AG09309 (cell line): ENCODE results near the gene NR2C1.
"Not testable (repeated sequence)": the region's sequence is repeated elsewhere in the genome, so short reads cannot be mapped to it uniquely, and the experiment has no call there.

ENCODE experiments used
- DNase-seq: peaks from one replicate; pipeline ENCODE4 v3.0.0-alpha.2; 2010; ENCODE audit warnings: low read depth
- H3K4me3 ChIP-seq: 2 replicates; pipeline ENCODE4 v1.5.1; 2011; ENCODE audit warnings: mild to moderate bottlenecking, low read depth, low read length, moderate library complexity; ENCODE audit not compliant: control insufficient read depth
- TF ChIP-seq, protein P1 (sequence below): IDR thresholded peaks from 2 replicates; pipeline ENCODE4 v1.5.1; 2011; ENCODE audit warnings: mild to moderate bottlenecking, low read depth, low read length, inconsistent platforms; ENCODE audit not compliant: insufficient read depth, control insufficient read depth; ENCODE audit errors: missing control alignments

NR2C1 gene

DNA sequence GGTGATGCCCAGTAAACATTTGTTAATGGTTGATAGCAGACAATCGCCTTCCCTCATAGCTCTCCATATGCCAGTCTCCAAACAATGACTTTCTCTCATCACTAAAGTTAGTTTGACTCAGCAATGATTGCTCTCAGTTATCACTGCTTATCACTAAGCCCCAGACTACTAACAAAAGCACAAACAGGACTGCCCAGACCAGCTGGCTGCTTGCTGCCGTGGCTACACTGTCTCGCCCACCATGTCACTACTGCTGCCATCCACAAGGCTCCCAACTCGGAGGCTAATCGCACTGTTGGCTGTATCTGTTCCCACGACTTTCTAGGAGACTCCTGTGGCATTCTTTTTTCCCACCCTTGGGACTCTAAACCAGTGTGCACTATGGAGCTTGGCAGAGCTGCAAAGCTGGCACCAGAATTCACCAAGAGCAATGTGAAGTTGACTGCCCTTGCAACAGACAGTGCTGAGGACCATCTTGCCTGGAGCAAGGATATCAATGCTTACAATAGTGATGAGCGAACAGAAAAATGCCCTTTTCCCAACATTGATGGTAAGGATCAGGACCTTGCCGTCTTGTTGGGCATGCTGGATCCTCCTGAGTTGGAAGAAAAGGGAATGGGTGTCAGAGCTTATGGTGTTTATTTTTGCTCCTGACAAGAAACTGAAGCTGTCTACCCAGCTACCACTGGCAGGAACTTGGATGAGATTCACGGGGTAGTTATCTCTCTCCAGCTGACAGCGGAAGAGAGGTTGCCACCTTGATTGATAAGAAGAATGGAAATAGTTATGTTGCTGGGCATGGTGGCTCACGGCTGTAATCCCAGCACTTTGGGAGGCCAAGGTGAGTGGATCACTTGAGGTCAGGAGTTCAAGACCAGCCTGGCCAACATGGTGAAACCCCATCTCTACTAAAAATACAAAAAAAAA, 27.1 kb upstream of the NR2C1 start:
- TF ChIP-seq, protein P1, sequence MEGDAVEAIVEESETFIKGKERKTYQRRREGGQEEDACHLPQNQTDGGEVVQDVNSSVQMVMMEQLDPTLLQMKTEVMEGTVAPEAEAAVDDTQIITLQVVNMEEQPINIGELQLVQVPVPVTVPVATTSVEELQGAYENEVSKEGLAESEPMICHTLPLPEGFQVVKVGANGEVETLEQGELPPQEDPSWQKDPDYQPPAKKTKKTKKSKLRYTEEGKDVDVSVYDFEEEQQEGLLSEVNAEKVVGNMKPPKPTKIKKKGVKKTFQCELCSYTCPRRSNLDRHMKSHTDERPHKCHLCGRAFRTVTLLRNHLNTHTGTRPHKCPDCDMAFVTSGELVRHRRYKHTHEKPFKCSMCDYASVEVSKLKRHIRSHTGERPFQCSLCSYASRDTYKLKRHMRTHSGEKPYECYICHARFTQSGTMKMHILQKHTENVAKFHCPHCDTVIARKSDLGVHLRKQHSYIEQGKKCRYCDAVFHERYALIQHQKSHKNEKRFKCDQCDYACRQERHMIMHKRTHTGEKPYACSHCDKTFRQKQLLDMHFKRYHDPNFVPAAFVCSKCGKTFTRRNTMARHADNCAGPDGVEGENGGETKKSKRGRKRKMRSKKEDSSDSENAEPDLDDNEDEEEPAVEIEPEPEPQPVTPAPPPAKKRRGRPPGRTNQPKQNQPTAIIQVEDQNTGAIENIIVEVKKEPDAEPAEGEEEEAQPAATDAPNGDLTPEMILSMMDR: no peak
- DNase-seq: no peak
- H3K4me3 ChIP-seq: no peak overlapping the region

DNA sequence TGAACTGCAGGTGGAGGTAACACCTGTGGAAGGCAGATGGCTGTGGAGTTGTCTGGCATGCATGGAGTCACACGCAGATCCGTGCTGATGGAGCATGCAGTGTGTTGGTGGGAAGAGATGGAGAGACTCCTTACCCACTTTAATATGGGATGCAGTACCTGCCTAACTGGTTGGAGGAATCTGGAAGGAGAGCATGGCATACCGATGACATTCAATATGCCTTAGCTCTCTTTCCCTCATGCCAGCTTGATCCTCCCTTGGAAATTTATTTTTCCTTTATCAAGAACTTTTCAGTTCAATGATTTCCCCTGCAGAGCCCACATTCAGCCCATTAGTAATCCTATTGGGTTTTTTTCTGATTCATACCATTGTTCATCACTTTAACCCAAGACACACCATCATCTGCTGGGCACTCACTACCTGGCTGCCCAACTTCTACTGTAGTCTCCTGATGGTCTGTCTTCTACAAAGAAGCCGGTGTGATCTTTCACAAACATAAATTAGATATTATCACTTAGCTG, 25.9 kb upstream of the NR2C1 start:
- no peak overlapping the region for H3K4me3 ChIP-seq
- TF ChIP-seq, protein P1: no peak

DNA sequence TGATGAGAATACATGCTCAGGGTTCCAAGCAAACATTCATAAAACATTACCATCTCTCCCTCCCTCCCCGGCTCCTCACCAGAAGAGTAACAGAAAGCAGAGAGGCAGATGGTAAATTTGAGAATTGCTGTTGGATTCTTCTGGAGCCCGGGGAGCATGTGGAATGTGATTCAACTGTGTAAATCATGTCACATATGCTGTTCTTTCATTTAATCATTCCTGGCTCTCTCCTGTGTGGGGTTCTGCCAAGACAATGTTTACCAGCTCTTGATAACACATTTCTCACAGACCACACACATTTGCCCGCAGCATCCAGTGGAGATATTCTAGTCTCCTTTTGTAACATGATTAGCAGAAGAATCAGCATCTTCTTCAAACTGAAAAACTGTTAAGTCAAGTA, 23.4 kb upstream of the NR2C1 start:
- H3K4me3 ChIP-seq: no peak overlapping the region
- DNase-seq: no peak
- TF ChIP-seq, protein P1: no peak

More for the DNA sequence above, 25.9 kb upstream of the NR2C1 start:
- no peak for DNase-seq

DNA sequence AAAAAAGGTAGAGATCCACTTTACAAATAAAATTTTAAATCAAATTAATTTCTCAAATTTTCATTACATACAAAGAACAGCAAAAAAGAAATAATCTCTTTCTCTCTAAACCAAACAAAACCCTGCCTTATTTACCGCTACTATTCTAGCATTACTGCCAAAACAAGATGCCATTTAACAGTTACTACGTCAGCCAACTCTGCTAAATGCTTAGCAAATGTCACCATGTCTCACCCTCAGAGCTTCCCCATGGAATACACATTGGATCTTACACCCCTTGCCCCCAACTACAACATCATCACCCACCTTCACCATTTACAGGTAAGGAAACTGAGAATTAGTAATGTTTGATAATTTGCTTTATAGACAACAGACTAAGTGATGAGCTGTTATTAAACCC, 23.0 kb upstream of the NR2C1 start:
- no peak overlapping the region for H3K4me3 ChIP-seq
- TF ChIP-seq, protein P1: no peak
- DNase-seq: no peak

DNA sequence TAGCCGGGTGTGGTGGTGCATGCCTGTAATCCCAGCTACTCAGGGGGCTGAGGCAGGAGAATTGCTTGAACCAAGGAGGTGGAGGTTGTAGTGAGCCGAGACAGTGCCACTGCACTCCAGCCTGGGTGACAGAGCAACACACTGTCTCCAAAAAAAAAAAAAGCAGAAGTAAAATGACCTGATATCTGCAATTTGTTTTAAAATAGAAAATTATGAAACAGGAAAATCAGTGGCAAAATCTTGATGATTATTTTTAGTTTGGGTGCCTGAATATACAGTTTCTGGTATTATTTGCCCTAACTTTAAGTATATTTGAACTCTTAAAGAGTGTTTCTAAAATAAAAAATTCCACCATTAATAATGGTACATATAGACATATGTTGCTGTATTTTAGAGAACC, 22.4 kb upstream of the NR2C1 start:
- not testable (repeated sequence) for DNase-seq

DNA sequence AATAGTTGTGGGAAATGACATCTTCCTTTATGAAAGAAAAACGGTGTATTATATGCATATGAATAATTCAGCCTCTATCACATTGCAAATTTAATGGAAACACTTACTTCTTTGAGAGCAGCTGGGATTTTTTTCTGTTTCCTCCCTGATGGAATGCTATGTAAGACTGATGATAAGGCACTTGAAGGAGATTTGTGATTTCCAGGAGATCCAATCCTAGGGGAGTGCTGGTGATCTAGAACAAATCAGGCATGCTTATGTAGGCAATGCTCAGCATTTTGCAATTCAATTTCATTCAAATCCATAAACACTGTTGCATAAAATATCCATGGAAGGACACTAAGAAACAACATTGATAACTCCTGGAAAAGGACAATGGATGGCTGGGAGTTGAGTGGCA, 16.0 kb upstream of the NR2C1 start:
- DNase-seq: no peak
- TF ChIP-seq, protein P1: no peak
- no peak overlapping the region for H3K4me3 ChIP-seq

More for the DNA sequence above, 22.4 kb upstream of the NR2C1 start:
- H3K4me3 ChIP-seq: not testable (repeated sequence)

DNA sequence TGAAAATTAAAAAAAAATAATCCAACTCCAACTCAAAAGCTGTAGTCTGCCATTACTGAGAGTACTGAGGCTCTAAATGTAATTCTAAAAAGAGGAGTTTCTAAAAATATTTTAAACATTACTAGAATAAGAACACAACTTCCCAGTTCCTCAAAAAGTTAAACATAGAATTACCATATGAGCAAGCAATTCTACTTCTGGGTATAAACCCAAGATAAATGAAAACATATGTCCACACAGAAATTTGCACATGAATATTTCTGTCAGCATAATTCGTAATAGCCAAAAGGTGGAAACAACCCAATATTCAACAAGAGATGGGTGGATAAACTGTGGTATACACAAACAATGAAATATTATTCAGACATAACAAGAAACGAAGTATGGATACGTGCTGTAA, 15.0 kb upstream of the NR2C1 start:
- no peak for DNase-seq
- TF ChIP-seq, protein P1: no peak
- H3K4me3 ChIP-seq: no peak overlapping the region
